ENCODE data around the gene TAS2R41.

The TAS2R41 gene

GRCh38 chr7:143477501-143478150 lies at the start of gene TAS2R41:
Gene TAS2R41 (plus strand): TSS chr7:143477873. CDS start chr7:143477873, 0 bp downstream.
- Histone ChIP-seq H3K4me3 (ENCODE audit: low read depth, low read length) (no peak within 1 kb of the TSS), H3K27ac (no peak within 1 kb of the TSS), H3K27me3 (ENCODE audit: insufficient read depth, low read depth, severe bottlenecking) (no peaks in the 10 kb centered on the region), H3K9me3 (ENCODE audit: severe bottlenecking) (no peaks in the 10 kb centered on the region), H3K36me3 (no peaks in the 10 kb centered on the region)
- TF ChIP-seq, protein P1, sequence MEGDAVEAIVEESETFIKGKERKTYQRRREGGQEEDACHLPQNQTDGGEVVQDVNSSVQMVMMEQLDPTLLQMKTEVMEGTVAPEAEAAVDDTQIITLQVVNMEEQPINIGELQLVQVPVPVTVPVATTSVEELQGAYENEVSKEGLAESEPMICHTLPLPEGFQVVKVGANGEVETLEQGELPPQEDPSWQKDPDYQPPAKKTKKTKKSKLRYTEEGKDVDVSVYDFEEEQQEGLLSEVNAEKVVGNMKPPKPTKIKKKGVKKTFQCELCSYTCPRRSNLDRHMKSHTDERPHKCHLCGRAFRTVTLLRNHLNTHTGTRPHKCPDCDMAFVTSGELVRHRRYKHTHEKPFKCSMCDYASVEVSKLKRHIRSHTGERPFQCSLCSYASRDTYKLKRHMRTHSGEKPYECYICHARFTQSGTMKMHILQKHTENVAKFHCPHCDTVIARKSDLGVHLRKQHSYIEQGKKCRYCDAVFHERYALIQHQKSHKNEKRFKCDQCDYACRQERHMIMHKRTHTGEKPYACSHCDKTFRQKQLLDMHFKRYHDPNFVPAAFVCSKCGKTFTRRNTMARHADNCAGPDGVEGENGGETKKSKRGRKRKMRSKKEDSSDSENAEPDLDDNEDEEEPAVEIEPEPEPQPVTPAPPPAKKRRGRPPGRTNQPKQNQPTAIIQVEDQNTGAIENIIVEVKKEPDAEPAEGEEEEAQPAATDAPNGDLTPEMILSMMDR (IDR thresholded peaks at IDR 0.05; ENCODE audit: low read depth, low read length), result no peak
- no peak for DNase-seq

GRCh38 chr7:143429770-143430698 lies 47.6 kb upstream of the TAS2R41 start:
- H3K27ac ChIP-seq, result no peak overlapping the region
- no peaks in the 10 kb centered on the region for H3K36me3 ChIP-seq
- DNase-seq, result no peak
- H3K9me3 ChIP-seq (ENCODE audit: severe bottlenecking), result no peaks in the 10 kb centered on the region
- no peak overlapping the region for H3K4me3 ChIP-seq (ENCODE audit: low read depth, low read length)
- TF ChIP-seq, protein P1 (IDR thresholded peaks at IDR 0.05; ENCODE audit: low read depth, low read length), result no peak
- H3K27me3 ChIP-seq (ENCODE audit: insufficient read depth, low read depth, severe bottlenecking), result no peaks in the 10 kb centered on the region

DNA sequence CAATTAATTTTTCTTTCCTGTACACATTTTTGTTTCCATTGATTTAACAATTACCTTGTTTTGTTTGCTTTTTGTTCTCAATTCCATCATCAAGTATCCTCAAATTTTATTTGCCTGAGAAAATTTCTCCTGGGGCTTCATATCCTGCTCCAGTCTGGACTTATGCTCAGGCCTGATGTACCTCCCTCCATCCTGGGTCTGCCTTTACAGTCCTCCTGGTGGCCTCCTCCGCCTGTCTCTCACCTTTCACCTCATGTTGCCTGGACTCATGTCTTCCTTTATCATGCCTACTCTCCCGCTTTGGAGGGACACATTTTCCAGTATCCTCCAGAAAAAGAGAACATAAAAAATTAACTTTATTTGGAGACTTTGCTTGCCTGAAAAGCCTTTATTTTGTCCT lies 46.6 kb upstream of the TAS2R41 start:
- Histone ChIP-seq H3K27me3 (ENCODE audit: insufficient read depth, low read depth, severe bottlenecking) (no peaks in the 10 kb centered on the region), H3K4me3 (ENCODE audit: low read depth, low read length) (no peak overlapping the region), H3K36me3 (no peaks in the 10 kb centered on the region), H3K9me3 (ENCODE audit: severe bottlenecking) (no peaks in the 10 kb centered on the region), H3K27ac (no peak overlapping the region)
- no peak for DNase-seq
- TF ChIP-seq, protein P1 (IDR thresholded peaks at IDR 0.05; ENCODE audit: low read depth, low read length), result no peak

DNA sequence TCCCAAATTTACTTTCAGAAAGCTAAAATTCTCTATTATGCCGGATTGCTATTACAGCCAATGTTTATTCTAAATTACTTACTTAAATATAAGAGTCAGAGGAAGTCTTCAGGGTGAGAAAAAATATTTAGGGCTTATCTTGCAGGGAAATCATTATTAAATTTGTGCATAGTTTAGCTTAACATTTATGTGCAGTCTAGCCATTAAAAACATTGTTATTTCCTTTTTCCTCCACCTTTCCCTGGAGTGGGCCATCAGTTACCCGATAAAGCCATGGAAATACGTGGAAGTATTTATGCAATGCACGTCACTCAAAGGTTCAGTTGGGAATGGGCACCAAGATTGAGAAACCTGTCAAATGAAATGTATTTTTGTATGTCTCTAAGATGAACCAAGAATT lies 43.9 kb upstream of the TAS2R41 start:
- TF ChIP-seq, protein P1 (IDR thresholded peaks at IDR 0.05; ENCODE audit: low read depth, low read length), result no peak
- no peak overlapping the region for H3K27ac ChIP-seq
- DNase-seq, result no peak
- H3K4me3 ChIP-seq (ENCODE audit: low read depth, low read length), result no peak overlapping the region
- H3K27me3 ChIP-seq (ENCODE audit: insufficient read depth, low read depth, severe bottlenecking), result no peaks in the 10 kb centered on the region
- no peaks in the 10 kb centered on the region for H3K9me3 ChIP-seq (ENCODE audit: severe bottlenecking)
- no peaks in the 10 kb centered on the region for H3K36me3 ChIP-seq

- no peak for DNase-seq
Measured at GRCh38 chr7:143434660-143435059, 43.0 kb upstream of the TAS2R41 start.

More at GRCh38 chr7:143434660-143435059, 43.0 kb upstream of the TAS2R41 start:
- Histone ChIP-seq H3K27ac (no peak overlapping the region), H3K4me3 (ENCODE audit: low read depth, low read length) (no peak overlapping the region), H3K9me3 (ENCODE audit: severe bottlenecking) (no peaks in the 10 kb centered on the region), H3K36me3 (no peaks in the 10 kb centered on the region), H3K27me3 (ENCODE audit: insufficient read depth, low read depth, severe bottlenecking) (no peaks in the 10 kb centered on the region)
- TF ChIP-seq, protein P1 (IDR thresholded peaks at IDR 0.05; ENCODE audit: low read depth, low read length), result no peak

Data from WERI-Rb-1 (cell line).